GM12878 (cell line): ENCODE measurements around the gene MAP3K7CL.

ENCODE experiments used
- POLR2A ChIP-seq: IDR thresholded peaks from 2 replicates; pipeline ENCODE4 v1.6.1; 2011; ENCODE audit warnings: low read depth, mild to moderate bottlenecking, low read length
- TF ChIP-seq, protein P1 (sequence below): fragments of 450-650 bp; IDR thresholded peaks from 2 replicates; pipeline ENCODE4 v1.6.1; 2017; ENCODE audit warnings: mild to moderate bottlenecking, moderate library complexity
- TF ChIP-seq, protein P2 (sequence below), 3 experiments: IDR thresholded peaks in 2 of 3; conservative IDR thresholded peaks in 1 of 3; 2 replicates each; pipeline ENCODE4 v1.5.1; 2011; ENCODE audit warnings: low read depth in 3 of 3, low read length in 3 of 3, mild to moderate bottlenecking in 3 of 3, control low read depth in 2 of 3, moderate library complexity in 2 of 3, inconsistent platforms in 1 of 3, mixed read lengths in 1 of 3; ENCODE audit not compliant: control insufficient read depth in 2 of 3, insufficient read depth in 1 of 3; ENCODE audit errors: extremely low read depth in 1 of 3
- TF ChIP-seq, protein P3 (sequence below): fragments of 450-650 bp; IDR thresholded peaks from 2 replicates; pipeline ENCODE4 v1.6.1; 2016; ENCODE audit warnings: mild to moderate bottlenecking
- TF ChIP-seq, protein P4 (sequence below): fragments of 150-350 bp; IDR thresholded peaks from 2 replicates; pipeline ENCODE4 v1.6.1; 2014; ENCODE audit warnings: mild to moderate bottlenecking, low read depth, low read length

DNA sequence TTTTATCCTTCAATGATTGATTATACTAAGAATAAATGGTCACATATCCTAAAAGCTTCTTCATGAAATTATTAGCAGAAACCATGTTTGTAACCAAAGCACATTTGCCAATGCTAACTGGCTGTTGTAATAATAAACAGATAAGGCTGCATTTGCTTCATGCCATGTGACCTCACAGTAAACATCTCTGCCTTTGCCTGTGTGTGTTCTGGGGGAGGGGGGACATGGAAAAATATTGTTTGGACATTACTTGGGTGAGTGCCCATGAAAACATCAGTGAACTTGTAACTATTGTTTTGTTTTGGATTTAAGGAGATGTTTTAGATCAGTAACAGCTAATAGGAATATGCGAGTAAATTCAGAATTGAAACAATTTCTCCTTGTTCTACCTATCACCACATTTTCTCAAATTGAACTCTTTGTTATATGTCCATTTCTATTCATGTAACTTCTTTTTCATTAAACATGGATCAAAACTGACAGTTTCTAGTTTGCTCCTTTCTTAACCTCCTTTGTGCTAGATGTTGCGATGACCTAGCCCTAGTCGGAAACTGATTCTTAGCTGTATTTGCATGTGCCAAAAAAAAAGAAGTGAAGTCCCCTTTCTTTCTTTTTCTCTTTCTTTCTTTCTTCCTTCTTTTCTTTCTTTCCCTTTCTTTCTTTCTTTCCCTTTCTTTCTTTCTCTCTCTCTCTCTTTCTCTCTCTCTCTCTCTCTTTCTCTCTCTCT, 45.1 kb downstream of the MAP3K7CL start:
- TF ChIP-seq, protein P1, sequence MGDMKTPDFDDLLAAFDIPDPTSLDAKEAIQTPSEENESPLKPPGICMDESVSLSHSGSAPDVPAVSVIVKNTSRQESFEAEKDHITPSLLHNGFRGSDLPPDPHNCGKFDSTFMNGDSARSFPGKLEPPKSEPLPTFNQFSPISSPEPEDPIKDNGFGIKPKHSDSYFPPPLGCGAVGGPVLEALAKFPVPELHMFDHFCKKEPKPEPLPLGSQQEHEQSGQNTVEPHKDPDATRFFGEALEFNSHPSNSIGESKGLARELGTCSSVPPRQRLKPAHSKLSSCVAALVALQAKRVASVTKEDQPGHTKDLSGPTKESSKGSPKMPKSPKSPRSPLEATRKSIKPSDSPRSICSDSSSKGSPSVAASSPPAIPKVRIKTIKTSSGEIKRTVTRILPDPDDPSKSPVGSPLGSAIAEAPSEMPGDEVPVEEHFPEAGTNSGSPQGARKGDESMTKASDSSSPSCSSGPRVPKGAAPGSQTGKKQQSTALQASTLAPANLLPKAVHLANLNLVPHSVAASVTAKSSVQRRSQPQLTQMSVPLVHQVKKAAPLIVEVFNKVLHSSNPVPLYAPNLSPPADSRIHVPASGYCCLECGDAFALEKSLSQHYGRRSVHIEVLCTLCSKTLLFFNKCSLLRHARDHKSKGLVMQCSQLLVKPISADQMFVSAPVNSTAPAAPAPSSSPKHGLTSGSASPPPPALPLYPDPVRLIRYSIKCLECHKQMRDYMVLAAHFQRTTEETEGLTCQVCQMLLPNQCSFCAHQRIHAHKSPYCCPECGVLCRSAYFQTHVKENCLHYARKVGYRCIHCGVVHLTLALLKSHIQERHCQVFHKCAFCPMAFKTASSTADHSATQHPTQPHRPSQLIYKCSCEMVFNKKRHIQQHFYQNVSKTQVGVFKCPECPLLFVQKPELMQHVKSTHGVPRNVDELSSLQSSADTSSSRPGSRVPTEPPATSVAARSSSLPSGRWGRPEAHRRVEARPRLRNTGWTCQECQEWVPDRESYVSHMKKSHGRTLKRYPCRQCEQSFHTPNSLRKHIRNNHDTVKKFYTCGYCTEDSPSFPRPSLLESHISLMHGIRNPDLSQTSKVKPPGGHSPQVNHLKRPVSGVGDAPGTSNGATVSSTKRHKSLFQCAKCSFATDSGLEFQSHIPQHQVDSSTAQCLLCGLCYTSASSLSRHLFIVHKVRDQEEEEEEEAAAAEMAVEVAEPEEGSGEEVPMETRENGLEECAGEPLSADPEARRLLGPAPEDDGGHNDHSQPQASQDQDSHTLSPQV = no peak
- TF ChIP-seq, protein P2, sequence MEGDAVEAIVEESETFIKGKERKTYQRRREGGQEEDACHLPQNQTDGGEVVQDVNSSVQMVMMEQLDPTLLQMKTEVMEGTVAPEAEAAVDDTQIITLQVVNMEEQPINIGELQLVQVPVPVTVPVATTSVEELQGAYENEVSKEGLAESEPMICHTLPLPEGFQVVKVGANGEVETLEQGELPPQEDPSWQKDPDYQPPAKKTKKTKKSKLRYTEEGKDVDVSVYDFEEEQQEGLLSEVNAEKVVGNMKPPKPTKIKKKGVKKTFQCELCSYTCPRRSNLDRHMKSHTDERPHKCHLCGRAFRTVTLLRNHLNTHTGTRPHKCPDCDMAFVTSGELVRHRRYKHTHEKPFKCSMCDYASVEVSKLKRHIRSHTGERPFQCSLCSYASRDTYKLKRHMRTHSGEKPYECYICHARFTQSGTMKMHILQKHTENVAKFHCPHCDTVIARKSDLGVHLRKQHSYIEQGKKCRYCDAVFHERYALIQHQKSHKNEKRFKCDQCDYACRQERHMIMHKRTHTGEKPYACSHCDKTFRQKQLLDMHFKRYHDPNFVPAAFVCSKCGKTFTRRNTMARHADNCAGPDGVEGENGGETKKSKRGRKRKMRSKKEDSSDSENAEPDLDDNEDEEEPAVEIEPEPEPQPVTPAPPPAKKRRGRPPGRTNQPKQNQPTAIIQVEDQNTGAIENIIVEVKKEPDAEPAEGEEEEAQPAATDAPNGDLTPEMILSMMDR (IDR thresholded peaks at IDR 0.05 in 2 of 3, conservative IDR thresholded peaks at IDR 0.05 in 1 of 3; ENCODE audit: control insufficient read depth in 2 of 3, extremely low read depth in 1 of 3, insufficient read depth in 1 of 3, low read depth in 3 of 3, low read length in 3 of 3) = no peak
- TF ChIP-seq, protein P3, sequence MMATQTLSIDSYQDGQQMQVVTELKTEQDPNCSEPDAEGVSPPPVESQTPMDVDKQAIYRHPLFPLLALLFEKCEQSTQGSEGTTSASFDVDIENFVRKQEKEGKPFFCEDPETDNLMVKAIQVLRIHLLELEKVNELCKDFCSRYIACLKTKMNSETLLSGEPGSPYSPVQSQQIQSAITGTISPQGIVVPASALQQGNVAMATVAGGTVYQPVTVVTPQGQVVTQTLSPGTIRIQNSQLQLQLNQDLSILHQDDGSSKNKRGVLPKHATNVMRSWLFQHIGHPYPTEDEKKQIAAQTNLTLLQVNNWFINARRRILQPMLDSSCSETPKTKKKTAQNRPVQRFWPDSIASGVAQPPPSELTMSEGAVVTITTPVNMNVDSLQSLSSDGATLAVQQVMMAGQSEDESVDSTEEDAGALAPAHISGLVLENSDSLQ = no peak
- TF ChIP-seq, protein P4, sequence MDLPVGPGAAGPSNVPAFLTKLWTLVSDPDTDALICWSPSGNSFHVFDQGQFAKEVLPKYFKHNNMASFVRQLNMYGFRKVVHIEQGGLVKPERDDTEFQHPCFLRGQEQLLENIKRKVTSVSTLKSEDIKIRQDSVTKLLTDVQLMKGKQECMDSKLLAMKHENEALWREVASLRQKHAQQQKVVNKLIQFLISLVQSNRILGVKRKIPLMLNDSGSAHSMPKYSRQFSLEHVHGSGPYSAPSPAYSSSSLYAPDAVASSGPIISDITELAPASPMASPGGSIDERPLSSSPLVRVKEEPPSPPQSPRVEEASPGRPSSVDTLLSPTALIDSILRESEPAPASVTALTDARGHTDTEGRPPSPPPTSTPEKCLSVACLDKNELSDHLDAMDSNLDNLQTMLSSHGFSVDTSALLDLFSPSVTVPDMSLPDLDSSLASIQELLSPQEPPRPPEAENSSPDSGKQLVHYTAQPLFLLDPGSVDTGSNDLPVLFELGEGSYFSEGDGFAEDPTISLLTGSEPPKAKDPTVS = no peak
- TF ChIP-seq POLR2A = no peak
